Epithelial cell of alveolus of lung (primary cell): ENCODE measurements around the gene SLTM. TPM values are rescaled to one million over a fixed set of nuclear protein-coding genes. Genes with fewer than 3 reads are reported as not detected.

ENCODE experiments used
- total RNA-seq: library from RNA; depleted of rRNA; stranded (reverse); fragments of >200 nt; gene quantifications from 2 replicates; pipeline ENCODE4 v1.2.1, GENCODE V29; 2015

Gene SLTM
- total RNA-seq = 25.2 and 46.1 TPM in 2 replicates

DNA sequence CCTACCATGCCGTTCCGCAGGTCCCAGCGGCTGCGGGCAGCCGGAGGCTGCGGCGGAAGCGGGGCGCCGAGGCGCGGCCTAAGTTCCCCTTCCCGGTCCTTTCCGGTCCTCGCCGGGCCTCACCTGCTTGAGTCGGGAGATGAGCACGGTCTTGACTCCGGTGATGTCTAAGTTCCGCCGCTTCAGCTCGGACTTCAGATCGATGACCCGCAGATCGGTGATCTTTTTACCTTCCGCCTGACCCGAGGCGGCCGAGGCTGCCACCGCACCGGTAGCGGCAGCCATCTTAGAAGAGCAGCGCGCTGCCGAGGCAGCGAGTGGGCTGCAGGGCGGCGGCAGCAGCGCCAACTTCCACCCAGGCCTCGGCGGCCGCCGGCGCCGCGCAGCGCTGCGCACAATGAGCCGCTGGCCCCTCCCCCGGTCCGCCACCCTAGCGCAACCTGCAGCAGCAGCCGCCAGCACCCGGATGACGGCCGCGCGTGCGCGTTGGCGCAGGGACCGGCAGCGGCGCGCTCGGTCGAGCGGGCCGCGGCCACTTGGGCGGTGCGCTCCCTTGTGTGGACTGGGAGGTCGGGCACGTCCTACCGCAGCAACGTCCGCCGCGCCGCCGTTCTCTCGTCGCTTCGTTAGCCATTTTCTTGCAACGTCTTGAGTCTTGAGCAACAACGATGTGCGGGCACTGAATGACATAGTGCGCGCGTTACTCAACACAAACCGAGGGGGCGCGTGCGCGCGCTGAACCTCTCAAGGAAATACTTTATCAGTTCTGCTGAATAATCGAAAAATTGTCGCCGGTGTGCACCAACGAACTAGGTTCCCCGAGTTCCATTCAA is at the start of gene SLTM:
Gene SLTM, minus strand, starts transcription at position 399 of the 833 bp plus-strand sequence. Its CDS starts 114 bp downstream, at position 285.

Other genes starting within 250 kb of the SLTM start
- 89.6 and 103 TPM in 2 replicates for gene ADAM10, start 184.0 kb downstream of the SLTM start, total RNA-seq
- gene MINDY2, start 162.4 kb downstream of the SLTM start, total RNA-seq = 9.2 and 9.8 TPM in 2 replicates
- gene RNF111, start 54.0 kb upstream of the SLTM start, total RNA-seq = 9.2 and 26.2 TPM in 2 replicates
- 36.6 and 54.8 TPM in 2 replicates for gene CCNB2, start 171.5 kb upstream of the SLTM start, total RNA-seq